ENCODE results near the gene ZNF281.
"Not testable (repeated sequence)": the region's sequence is repeated elsewhere in the genome, so short reads cannot be mapped to it uniquely, and the experiment has no call there.

ZNF281 gene

GRCh38 chr1:200363264-200363933 is 46.4 kb downstream of the ZNF281 start:
- no peak for DNase-seq

GRCh38 chr1:200362421-200362820 is 47.4 kb downstream of the ZNF281 start:
- DNase-seq: no peak

- no peak for DNase-seq
Measured at GRCh38 chr1:200359610-200360163, 50.1 kb downstream of the ZNF281 start.

- not testable (repeated sequence) for DNase-seq
Measured at GRCh38 chr1:200357925-200358324, 51.9 kb downstream of the ZNF281 start.

- DNase-seq: no peak
Measured at GRCh38 chr1:200355801-200356200, 54.0 kb downstream of the ZNF281 start.
